ENCODE measurements around the gene ANKRD2. TPM values are rescaled to one million over a fixed set of nuclear protein-coding genes. Genes with fewer than 3 reads are reported as not detected.
"Not testable (repeated sequence)": the region's sequence is repeated elsewhere in the genome, so short reads cannot be mapped to it uniquely, and the experiment has no call there.

The ANKRD2 gene
- total RNA-seq, 2 experiments from 2014 or later = 0.23 TPM; not detected in 1

DNA sequence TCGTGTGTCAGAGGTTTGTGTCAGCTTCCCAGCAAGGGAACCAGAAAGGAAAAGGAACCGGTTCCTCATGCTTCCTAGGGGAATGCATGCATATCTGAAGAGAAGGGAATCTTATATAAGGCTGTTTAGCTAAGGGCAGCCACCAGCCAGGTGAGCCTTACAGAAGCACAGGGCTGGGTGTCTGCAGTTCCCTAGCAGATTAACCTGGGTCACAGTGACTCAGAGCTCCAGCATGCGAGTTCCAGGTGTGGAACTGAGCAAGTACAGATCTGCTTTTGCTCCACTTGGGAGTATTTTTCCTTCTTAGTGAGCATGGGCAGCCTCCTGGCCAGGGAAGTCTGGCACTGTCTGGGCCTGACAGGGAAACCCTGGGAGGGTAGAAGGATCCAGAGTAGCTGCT lies 957 bp upstream of the ANKRD2 start:
- Mint-ChIP-seq H3K9me3 (no peaks in the 10 kb centered on the region), H3K36me3 (no peaks in the 10 kb centered on the region), H3K27ac (no peak overlapping the region), H3K4me3 (no peak overlapping the region), H3K4me1 (no peaks in the 10 kb centered on the region), H3K27me3 (peaks cover 2% of the 10 kb centered on the region)
- POLR2A ChIA-PET = interaction anchor here (0.6 kb wide), 1 partner anchor 107 kb away, joined by 3 read pairs; no protein-coding TSS in a partner anchor
- DNase-seq (no peak), ATAC-seq (ENCODE audit: low read depth) (no peak)

DNA sequence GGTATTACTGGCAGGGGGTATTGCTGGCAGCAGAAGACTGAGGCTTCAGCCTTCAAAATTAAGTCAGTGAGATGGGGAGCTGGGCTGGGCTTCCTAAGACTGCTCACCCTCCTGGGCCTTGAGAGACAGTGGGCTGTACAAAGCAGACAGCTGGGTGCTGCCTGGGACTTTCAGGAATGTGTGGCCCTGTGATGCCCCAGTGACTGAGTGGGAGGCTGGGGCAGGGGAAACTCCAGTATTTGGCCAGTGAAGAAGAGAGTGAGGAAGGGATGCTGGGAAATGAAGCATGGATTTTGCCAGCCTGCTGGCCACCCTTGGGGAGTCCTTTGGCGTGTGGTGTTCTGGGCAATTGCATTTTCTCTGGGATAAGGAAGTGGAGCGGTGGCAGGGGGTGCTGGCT lies 442 bp downstream of the ANKRD2 start:
- POLR2A ChIA-PET = no interaction called here
- no peak for DNase-seq

GRCh38 chr10:97573672-97574071 lies 1.1 kb downstream of the ANKRD2 start:
- DNase-seq (no peak), ATAC-seq (ENCODE audit: low read depth) (no peak)
- H3K27me3 Mint-ChIP-seq = peaks cover 2% of the 10 kb centered on the region
- H3K9me3 Mint-ChIP-seq = no peaks in the 10 kb centered on the region
- H3K4me3 Mint-ChIP-seq = no peak overlapping the region
- POLR2A ChIA-PET = no interaction called here
- no peaks in the 10 kb centered on the region for H3K4me1 Mint-ChIP-seq
- no peaks in the 10 kb centered on the region for H3K36me3 Mint-ChIP-seq
- H3K27ac Mint-ChIP-seq = no peak overlapping the region

More for the DNA sequence above, 442 bp downstream of the ANKRD2 start:
- Mint-ChIP-seq H3K27me3 (peaks cover 2% of the 10 kb centered on the region), H3K36me3 (no peaks in the 10 kb centered on the region), H3K4me3 (no peak overlapping the region), H3K4me1 (no peaks in the 10 kb centered on the region), H3K9me3 (no peaks in the 10 kb centered on the region), H3K27ac (no peak overlapping the region)
- ATAC-seq (ENCODE audit: low read depth) = no peak

DNA sequence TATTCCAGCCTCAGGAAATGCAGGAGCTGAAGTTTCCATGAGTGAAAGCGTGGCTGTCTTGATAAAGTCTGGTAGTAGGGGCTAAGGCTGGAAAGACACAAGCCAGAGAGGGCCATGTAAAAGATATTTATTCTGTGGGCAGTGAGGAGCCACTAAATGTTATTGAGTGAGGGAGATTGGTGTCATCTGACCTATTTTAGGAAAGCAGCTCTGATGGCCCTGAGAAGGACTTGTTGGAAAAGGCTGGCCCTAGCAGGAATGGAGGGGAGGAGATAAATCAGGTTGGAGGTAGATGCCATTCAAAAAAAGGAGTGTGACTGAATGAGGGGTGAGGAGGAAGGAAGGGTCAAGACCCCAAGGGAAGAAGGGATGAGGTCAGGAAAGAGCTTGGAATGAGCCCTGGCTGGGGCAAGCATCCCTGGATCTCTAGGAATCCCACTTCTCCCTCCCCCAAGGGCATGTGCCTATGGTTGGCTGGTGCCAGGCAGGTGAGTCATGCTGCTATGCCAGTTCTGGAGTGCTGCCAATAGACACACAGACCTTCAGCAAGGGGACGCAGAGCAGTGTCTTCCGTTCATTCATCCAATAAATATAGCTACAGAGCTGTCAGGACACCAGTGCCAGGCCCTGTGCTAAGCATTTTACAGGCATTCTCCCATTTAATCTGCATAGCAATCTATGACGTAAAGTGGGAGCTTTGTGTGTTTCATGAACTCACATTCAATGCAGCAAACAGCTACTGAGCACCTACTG lies 2.0 kb downstream of the ANKRD2 start:
- ATAC-seq (ENCODE audit: low read depth) = no peak
- Mint-ChIP-seq H3K27ac (no peak overlapping the region), H3K4me3 (no peak overlapping the region), H3K4me1 (no peaks in the 10 kb centered on the region), H3K27me3 (peaks cover 2% of the 10 kb centered on the region), H3K36me3 (no peaks in the 10 kb centered on the region), H3K9me3 (no peaks in the 10 kb centered on the region)
- DNase-seq = no peak
- POLR2A ChIA-PET = no interaction called here

DNA sequence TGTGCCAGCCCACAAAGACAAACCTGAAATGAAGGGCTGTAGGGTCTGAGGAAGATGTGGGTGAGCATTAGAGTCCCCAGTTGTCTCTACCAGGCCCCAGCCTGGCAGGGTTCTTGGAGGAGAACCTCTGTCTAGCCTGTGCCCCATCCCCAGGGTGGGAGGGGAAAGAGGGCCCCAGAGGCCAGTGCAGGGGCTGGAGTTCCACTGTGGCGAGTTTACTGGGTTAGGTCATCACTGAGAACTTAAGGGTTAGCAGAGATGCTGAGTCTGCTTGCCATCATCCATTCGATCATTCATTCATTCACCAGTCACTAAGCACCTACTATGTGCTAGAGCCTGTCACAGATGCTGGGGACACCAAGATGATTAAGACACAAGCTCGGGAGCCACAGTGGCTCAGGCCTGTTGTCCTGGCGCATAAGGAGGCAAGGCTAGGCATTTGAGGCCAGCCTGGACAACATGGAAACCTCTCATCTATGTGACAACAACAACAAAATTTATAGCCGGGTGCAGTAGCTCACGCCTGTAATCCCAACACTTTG lies 2.6 kb downstream of the ANKRD2 start:
- DNase-seq (no peak), ATAC-seq (ENCODE audit: low read depth) (no peak)
- H3K36me3 Mint-ChIP-seq = no peaks in the 10 kb centered on the region
- H3K27me3 Mint-ChIP-seq = peaks cover 5% of the 10 kb centered on the region
- H3K9me3 Mint-ChIP-seq = no peaks in the 10 kb centered on the region
- no peak overlapping the region for H3K4me3 Mint-ChIP-seq
- H3K4me1 Mint-ChIP-seq = no peaks in the 10 kb centered on the region
- no peak overlapping the region for H3K27ac Mint-ChIP-seq
- POLR2A ChIA-PET = no interaction called here

DNA sequence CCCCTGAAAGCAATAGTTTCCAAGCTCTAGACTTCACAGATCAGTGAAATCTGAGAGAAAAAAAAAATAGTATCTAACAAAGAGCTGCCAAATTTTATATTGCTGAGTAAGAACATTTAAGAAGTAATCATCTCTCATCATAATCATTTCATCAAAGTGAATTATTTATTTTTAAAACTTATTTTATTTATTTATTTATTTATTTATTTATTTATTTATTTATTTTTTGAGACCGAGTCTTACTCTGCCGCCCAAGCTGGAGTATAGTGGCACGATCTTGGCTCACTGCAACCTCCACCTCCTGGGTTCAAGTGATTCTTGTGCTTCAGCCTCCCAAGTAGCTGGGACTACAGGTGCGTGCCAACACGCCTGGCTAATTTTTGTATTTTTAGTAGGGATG lies 3.9 kb downstream of the ANKRD2 start:
- H3K36me3 Mint-ChIP-seq; H3K4me3 Mint-ChIP-seq; H3K9me3 Mint-ChIP-seq; H3K27ac Mint-ChIP-seq; POLR2A ChIA-PET; DNase-seq; H3K4me1 Mint-ChIP-seq; ATAC-seq (ENCODE audit: low read depth); H3K27me3 Mint-ChIP-seq: not testable (repeated sequence)

- DNase-seq (no peak), ATAC-seq (ENCODE audit: low read depth) (no peak)
- no peaks in the 10 kb centered on the region for H3K36me3 Mint-ChIP-seq
- H3K27ac Mint-ChIP-seq = no peak overlapping the region
- POLR2A ChIA-PET = no interaction called here
- no peaks in the 10 kb centered on the region for H3K9me3 Mint-ChIP-seq
- peaks cover 7% of the 10 kb centered on the region for H3K27me3 Mint-ChIP-seq
- H3K4me3 Mint-ChIP-seq = no peak overlapping the region
- H3K4me1 Mint-ChIP-seq = peaks cover 2% of the 10 kb centered on the region
These were observed 5.1 kb downstream of the ANKRD2 start for GRCh38 chr10:97577701-97578100.

- peaks cover 7% of the 10 kb centered on the region for H3K27me3 Mint-ChIP-seq
- no peak overlapping the region for H3K27ac Mint-ChIP-seq
- POLR2A ChIA-PET = no interaction called here
- no peaks in the 10 kb centered on the region for H3K9me3 Mint-ChIP-seq
- no peak for DNase-seq
- no peak for ATAC-seq (ENCODE audit: low read depth)
- H3K36me3 Mint-ChIP-seq = no peaks in the 10 kb centered on the region
- H3K4me1 Mint-ChIP-seq = peaks cover 2% of the 10 kb centered on the region
- no peak overlapping the region for H3K4me3 Mint-ChIP-seq
These were observed 5.7 kb downstream of the ANKRD2 start for GRCh38 chr10:97578171-97578844.

GRCh38 chr10:97580421-97581367 lies 8.1 kb downstream of the ANKRD2 start:
- ATAC-seq (ENCODE audit: low read depth) (no peak), DNase-seq (no peak)
- H3K4me1 Mint-ChIP-seq = peaks cover 2% of the 10 kb centered on the region
- peaks cover 5% of the 10 kb centered on the region for H3K27me3 Mint-ChIP-seq
- POLR2A ChIA-PET = no interaction called here
- H3K27ac Mint-ChIP-seq = no peak overlapping the region
- H3K9me3 Mint-ChIP-seq = no peaks in the 10 kb centered on the region
- H3K36me3 Mint-ChIP-seq = no peaks in the 10 kb centered on the region
- no peak overlapping the region for H3K4me3 Mint-ChIP-seq

DNA sequence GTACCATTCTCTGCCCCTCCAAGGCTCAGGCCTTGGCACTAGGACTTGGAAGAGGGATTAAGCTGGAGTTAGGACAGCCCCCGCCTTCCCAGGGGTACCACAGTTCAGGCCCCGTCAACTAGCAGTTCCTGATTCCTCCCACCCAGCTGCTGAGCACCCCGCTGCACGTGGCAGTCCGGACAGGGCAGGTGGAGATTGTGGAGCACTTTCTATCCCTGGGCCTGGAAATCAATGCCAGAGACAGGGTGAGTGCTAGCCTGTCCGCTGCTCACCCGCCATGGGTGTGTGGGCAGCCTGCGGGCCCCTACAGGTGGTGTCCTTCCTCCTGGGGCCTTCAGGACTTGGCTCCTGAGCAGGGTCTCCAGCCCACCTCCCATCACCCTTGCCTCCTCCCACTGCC lies 9.6 kb downstream of the ANKRD2 start:
- no peak for ATAC-seq (ENCODE audit: low read depth)
- POLR2A ChIA-PET = no interaction called here
- no peaks in the 10 kb centered on the region for H3K36me3 Mint-ChIP-seq
- no peak overlapping the region for H3K27ac Mint-ChIP-seq
- H3K4me3 Mint-ChIP-seq = no peak overlapping the region
- H3K4me1 Mint-ChIP-seq = peaks cover 2% of the 10 kb centered on the region
- H3K27me3 Mint-ChIP-seq = peaks cover 5% of the 10 kb centered on the region
- no peaks in the 10 kb centered on the region for H3K9me3 Mint-ChIP-seq
- DNase-seq = no peak

DNA sequence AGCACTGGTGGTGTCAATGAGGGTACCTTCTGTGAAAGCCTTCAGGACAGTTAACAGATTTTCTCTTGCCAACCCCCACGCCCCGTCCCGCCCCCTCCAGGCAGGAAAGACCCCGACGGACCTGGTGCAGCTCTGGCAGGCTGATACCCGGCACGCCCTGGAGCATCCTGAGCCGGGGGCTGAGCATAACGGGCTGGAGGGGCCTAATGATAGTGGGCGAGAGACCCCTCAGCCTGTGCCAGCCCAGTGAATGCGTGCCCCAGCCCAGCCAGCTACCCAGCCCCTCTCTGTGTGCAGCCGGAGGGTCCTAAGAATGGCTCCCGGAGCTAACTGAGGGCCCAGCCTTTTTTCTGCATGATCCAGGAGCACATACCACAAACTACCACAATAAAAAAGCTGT lies 10.9 kb downstream of the ANKRD2 start:
- Mint-ChIP-seq H3K27me3 (peaks cover 5% of the 10 kb centered on the region), H3K36me3 (no peaks in the 10 kb centered on the region), H3K4me3 (no peak overlapping the region), H3K9me3 (no peaks in the 10 kb centered on the region), H3K4me1 (peaks cover 2% of the 10 kb centered on the region), H3K27ac (no peak overlapping the region)
- DNase-seq = no peak
- no peak for ATAC-seq (ENCODE audit: low read depth)
- POLR2A ChIA-PET = no interaction called here

- no peak within 1 kb of the TSS for H3K4me3 Mint-ChIP-seq
- DNase-seq (no peak), ATAC-seq (ENCODE audit: low read depth) (no peak)
- H3K9me3 Mint-ChIP-seq = no peaks in the 10 kb centered on the region
- peaks cover 7% of the 10 kb centered on the region for H3K27me3 Mint-ChIP-seq
- H3K36me3 Mint-ChIP-seq = no peaks in the 10 kb centered on the region
- peaks cover 2% of the 10 kb centered on the region for H3K4me1 Mint-ChIP-seq
- POLR2A ChIA-PET = no interaction called here
- H3K27ac Mint-ChIP-seq = no peak within 1 kb of the TSS
These were observed 11.7 kb downstream of the ANKRD2 start, which contains the start of gene HOGA1 for GRCh38 chr10:97584060-97584797. Gene HOGA1, plus strand, starts transcription at chr10:97584389. Its CDS starts 315 bp downstream, at chr10:97584704.
